Fibroblast of lung (primary cell): Measurements from ENCODE around the gene P2RY13. TPM values are rescaled to one million over a fixed set of nuclear protein-coding genes. Genes with fewer than 3 reads are reported as not detected.

ENCODE experiments used
- DNase-seq, 2 donors: peaks; one replicate each; pipeline versions ENCODE4 v3.0.0 to v3.0.0-alpha.2; 2010; ENCODE audit warnings: low read depth in 2 of 2
- H2AFZ ChIP-seq: 2 replicates; pipeline ENCODE4 v1.5.1; 2012; ENCODE audit warnings: low read length, control low read depth, inconsistent platforms
- H3K27ac ChIP-seq: 2 replicates; pipeline ENCODE4 v1.5.1; 2011; ENCODE audit warnings: low read length, control low read depth; ENCODE audit not compliant: insufficient read depth
- H3K27me3 ChIP-seq: 2 replicates; pipeline ENCODE4 v1.5.1; 2011; ENCODE audit warnings: mild to moderate bottlenecking, low read length; ENCODE audit not compliant: control insufficient read depth, insufficient read depth
- H3K36me3 ChIP-seq: 2 replicates; pipeline ENCODE4 v1.5.1; 2011; ENCODE audit warnings: low read length; ENCODE audit not compliant: control insufficient read depth, insufficient read depth
- H3K4me1 ChIP-seq: 2 replicates; pipeline ENCODE4 v1.5.1; 2011; ENCODE audit warnings: low read length; ENCODE audit not compliant: control insufficient read depth, insufficient read depth; ENCODE audit errors: extremely low read depth
- H3K4me2 ChIP-seq: 2 replicates; pipeline ENCODE4 v1.5.1; 2011; ENCODE audit warnings: low read length, control low read depth; ENCODE audit not compliant: insufficient read depth; ENCODE audit errors: extremely low read depth
- H3K4me3 ChIP-seq, 4 experiments: fragments of 200-600 bp in 1 of 4; sonication (generic) in 1 of 4; replicated peaks in 1 of 4; 2 replicates each; pipeline ENCODE4 v1.5.1; 2011 to 2016; ENCODE audit warnings: low read length in 4 of 4, low read depth in 3 of 4, mild to moderate bottlenecking in 3 of 4, control low read depth in 2 of 4, inconsistent platforms in 1 of 4, mixed read lengths in 1 of 4; ENCODE audit not compliant: insufficient read depth in 1 of 4; ENCODE audit errors: control extremely low read depth in 1 of 4
- H3K79me2 ChIP-seq: 2 replicates; pipeline ENCODE4 v1.5.1; 2012; ENCODE audit warnings: mild to moderate bottlenecking, low read length, inconsistent platforms; ENCODE audit not compliant: control insufficient read depth, insufficient read depth
- H3K9ac ChIP-seq: 2 replicates; pipeline ENCODE4 v1.5.1; 2011; ENCODE audit warnings: mild to moderate bottlenecking, low read length, control low read depth; ENCODE audit not compliant: insufficient read depth
- H3K9me3 ChIP-seq: 2 replicates; pipeline ENCODE4 v1.5.1; 2012; ENCODE audit warnings: low read depth, low read length; ENCODE audit not compliant: control insufficient read depth, insufficient read depth
- H4K20me1 ChIP-seq: 2 replicates; pipeline ENCODE4 v1.5.1; 2011; ENCODE audit warnings: low read length; ENCODE audit not compliant: control insufficient read depth, insufficient read depth; ENCODE audit errors: extremely low read depth
- EZH2 ChIP-seq: IDR thresholded peaks from 2 replicates; pipeline ENCODE4 v1.5.1; 2012; ENCODE audit warnings: low read length, control low read depth, mild to moderate bottlenecking; ENCODE audit errors: missing control alignments
- polyA plus RNA-seq, 2 donors: library from polyadenylated mRNA; depleted of rRNA in 1 of 2; stranded (reverse) in 1 of 2; unstranded in 1 of 2; fragments of >200 nt; gene quantifications; 2 replicates each; pipeline ENCODE4 v1.2.1, GENCODE V29; 2011 to 2012; ENCODE audit warnings: missing spikeins in 1 of 2
- total RNA-seq: library from RNA; depleted of rRNA; stranded (reverse); fragments of >200 nt; gene quantifications from 2 replicates; pipeline ENCODE4 v1.2.1, GENCODE V29; 2014
- TF ChIP-seq, protein P1 (sequence below), 2 donors: IDR thresholded peaks in 1 of 2; conservative IDR thresholded peaks in 1 of 2; 1 replicate in 1 of 2; 2 replicates in 1 of 2; pipeline ENCODE4 v1.5.1; 2011 to 2012; ENCODE audit warnings: low read length in 2 of 2, control low read depth in 1 of 2, inconsistent platforms in 1 of 2, low read depth in 1 of 2, mild to moderate bottlenecking in 1 of 2

The P2RY13 gene
- total and polyA plus RNA-seq, 2 donors (not counting 1 experiment from before 2014, with no cell fraction given) = 0.03 TPM; not detected in 1

- no peaks in the 10 kb centered on the region for H3K79me2 ChIP-seq
- no peak overlapping the region for H3K9ac ChIP-seq
- no peaks in the 10 kb centered on the region for H3K9me3 ChIP-seq
- no peaks in the 10 kb centered on the region for H3K27me3 ChIP-seq
- no peak overlapping the region for H2AFZ ChIP-seq
- H3K4me3 ChIP-seq = no peak overlapping the region
- DNase-seq = no peak
- no peak for TF ChIP-seq EZH2
- TF ChIP-seq, protein P1, sequence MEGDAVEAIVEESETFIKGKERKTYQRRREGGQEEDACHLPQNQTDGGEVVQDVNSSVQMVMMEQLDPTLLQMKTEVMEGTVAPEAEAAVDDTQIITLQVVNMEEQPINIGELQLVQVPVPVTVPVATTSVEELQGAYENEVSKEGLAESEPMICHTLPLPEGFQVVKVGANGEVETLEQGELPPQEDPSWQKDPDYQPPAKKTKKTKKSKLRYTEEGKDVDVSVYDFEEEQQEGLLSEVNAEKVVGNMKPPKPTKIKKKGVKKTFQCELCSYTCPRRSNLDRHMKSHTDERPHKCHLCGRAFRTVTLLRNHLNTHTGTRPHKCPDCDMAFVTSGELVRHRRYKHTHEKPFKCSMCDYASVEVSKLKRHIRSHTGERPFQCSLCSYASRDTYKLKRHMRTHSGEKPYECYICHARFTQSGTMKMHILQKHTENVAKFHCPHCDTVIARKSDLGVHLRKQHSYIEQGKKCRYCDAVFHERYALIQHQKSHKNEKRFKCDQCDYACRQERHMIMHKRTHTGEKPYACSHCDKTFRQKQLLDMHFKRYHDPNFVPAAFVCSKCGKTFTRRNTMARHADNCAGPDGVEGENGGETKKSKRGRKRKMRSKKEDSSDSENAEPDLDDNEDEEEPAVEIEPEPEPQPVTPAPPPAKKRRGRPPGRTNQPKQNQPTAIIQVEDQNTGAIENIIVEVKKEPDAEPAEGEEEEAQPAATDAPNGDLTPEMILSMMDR (conservative IDR thresholded peaks at IDR 0.05 in 1 of 2, IDR thresholded peaks at IDR 0.05 in 1 of 2; ENCODE audit: low read depth in 1 of 2, low read length in 2 of 2) = no peak
- peaks cover 2% of the 10 kb centered on the region for H3K4me1 ChIP-seq
- no peaks in the 10 kb centered on the region for H3K36me3 ChIP-seq
- no peak overlapping the region for H3K27ac ChIP-seq
- no peak overlapping the region for H3K4me2 ChIP-seq
- no peaks in the 10 kb centered on the region for H4K20me1 ChIP-seq
These were observed 33.4 kb upstream of the P2RY13 start for GRCh38 chr3:151362751-151363174.

- Histone ChIP-seq H3K9ac (no peak overlapping the region), H3K9me3 (no peaks in the 10 kb centered on the region), H3K4me2 (no peak overlapping the region), H3K36me3 (no peaks in the 10 kb centered on the region), H3K79me2 (no peaks in the 10 kb centered on the region), H3K27me3 (no peaks in the 10 kb centered on the region), H3K27ac (no peak overlapping the region), H4K20me1 (no peaks in the 10 kb centered on the region), H3K4me1 (no peaks in the 10 kb centered on the region), H3K4me3 (no peak overlapping the region), H2AFZ (no peak overlapping the region)
- TF ChIP-seq, protein P1 (conservative IDR thresholded peaks at IDR 0.05 in 1 of 2, IDR thresholded peaks at IDR 0.05 in 1 of 2; ENCODE audit: low read depth in 1 of 2, low read length in 2 of 2) = no peak
- no peak for TF ChIP-seq EZH2
- DNase-seq = peak in 1 of 2 donors; percentile 33
These were observed 28.1 kb upstream of the P2RY13 start for GRCh38 chr3:151357463-151357850.

- Histone ChIP-seq H3K27me3 (no peaks in the 10 kb centered on the region), H2AFZ (no peak overlapping the region), H4K20me1 (no peaks in the 10 kb centered on the region), H3K4me3 (no peak overlapping the region), H3K9ac (no peak overlapping the region), H3K79me2 (no peaks in the 10 kb centered on the region), H3K36me3 (no peaks in the 10 kb centered on the region), H3K4me1 (no peaks in the 10 kb centered on the region), H3K9me3 (no peaks in the 10 kb centered on the region), H3K4me2 (no peak overlapping the region), H3K27ac (no peak overlapping the region)
- TF ChIP-seq EZH2 = no peak
- TF ChIP-seq, protein P1 (conservative IDR thresholded peaks at IDR 0.05 in 1 of 2, IDR thresholded peaks at IDR 0.05 in 1 of 2; ENCODE audit: low read depth in 1 of 2, low read length in 2 of 2) = no peak
- DNase-seq = peak in 1 of 2 donors; percentile 71
These were observed 27.6 kb upstream of the P2RY13 start for GRCh38 chr3:151356794-151357462.
